Right atrium auricular region (tissue), 2 donors: Measurements from ENCODE around the gene ZNF628. TPM values are rescaled to one million over a fixed set of nuclear protein-coding genes. Genes with fewer than 3 reads are reported as not detected.

ENCODE experiments used
- DNase-seq: peaks from one replicate; pipeline ENCODE4 v3.0.0-alpha.2; 2019; ENCODE audit warnings: low spot score
- H3K27ac ChIP-seq, 2 donors: fragments of 200-600 bp; sonication (generic); 1 replicate in 1 of 2; 2 replicates in 1 of 2; pipeline ENCODE4 v1.5.1; 2016 to 2019
- H3K27me3 ChIP-seq, 2 donors: fragments of 200-600 bp; sonication (generic); one replicate each; pipeline versions ENCODE4 v1.5.1 to v1.6.0; 2017 to 2019
- H3K36me3 ChIP-seq: fragments of 200-600 bp; sonication (generic); one replicate; pipeline ENCODE4 v1.5.1; 2016
- H3K4me1 ChIP-seq, 2 donors: fragments of 200-600 bp; sonication (generic); one replicate each; pipeline versions ENCODE4 v1.5.1 to v1.6.0; 2017 to 2019
- H3K4me3 ChIP-seq, 2 donors: fragments of 200-600 bp; sonication (generic); 1 replicate in 1 of 2; 2 replicates in 1 of 2; pipeline ENCODE4 v1.5.1; 2017 to 2019; ENCODE audit warnings: mild to moderate bottlenecking in 1 of 2, moderate library complexity in 1 of 2
- H3K9me3 ChIP-seq, 2 donors: fragments of 200-600 bp; sonication (generic); one replicate each; pipeline ENCODE4 v1.5.1; 2019
- total RNA-seq, 2 donors: library from RNA; depleted of rRNA; stranded (reverse); fragments of >200 nt; gene quantifications; one replicate each; pipeline ENCODE4 v1.1.0, GENCODE V29; 2016
- TF ChIP-seq, protein P1 (sequence below), 2 donors: fragments of 200-600 bp; sonication (generic); IDR thresholded peaks; one replicate each; pipeline ENCODE4 v1.5.1; 2019; ENCODE audit warnings: antibody characterized with exemption in 2 of 2

ZNF628 gene
- total RNA-seq, 2 donors from 2014 or later = 5.6 to 13.2 TPM

DNA sequence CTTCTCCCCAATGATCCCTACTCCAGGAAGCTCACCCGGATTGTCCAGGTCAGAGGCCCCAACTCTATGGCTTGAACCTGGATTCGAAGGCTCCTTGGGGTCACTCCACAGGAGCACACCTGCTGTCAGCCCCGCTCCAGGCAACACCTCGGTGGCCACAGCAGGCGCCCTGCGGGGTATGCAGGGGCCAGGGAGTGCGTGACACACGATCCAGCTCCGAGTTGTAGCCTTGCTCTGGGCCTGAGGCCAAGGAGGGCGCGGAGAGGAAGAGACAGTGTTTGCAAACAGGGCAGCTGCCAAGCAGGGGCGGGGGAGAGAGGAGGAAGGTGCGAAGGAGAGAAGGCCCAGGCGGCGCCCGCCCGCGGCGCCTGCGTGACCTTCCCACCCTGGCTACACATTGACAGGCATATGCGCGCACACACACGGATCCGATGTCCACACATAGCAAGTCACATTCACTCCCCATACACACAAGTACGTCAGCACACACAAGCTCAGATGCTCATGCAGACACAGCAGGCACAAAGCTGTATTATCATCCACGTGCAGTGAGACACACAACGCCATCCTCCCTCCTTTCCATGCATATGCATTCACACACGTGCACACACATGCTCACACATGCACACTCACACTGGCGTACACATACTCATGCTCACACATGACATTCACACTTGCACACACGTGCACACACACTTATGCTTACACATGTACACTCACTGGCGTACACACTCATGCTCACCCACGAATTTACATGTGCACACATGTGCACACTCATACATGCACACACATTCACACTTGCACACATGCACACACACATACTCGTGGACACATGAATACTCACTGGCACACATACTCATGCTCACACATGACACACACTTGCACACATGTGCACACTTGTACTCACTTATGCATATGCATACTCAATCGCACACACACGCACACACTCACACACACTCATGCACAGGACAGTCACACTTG lies 50.1 kb downstream of the ZNF628 start:
- H3K9me3 ChIP-seq = no peaks in the 10 kb centered on the region
- H3K4me3 ChIP-seq = no peak overlapping the region
- H3K4me1 ChIP-seq = peaks cover 0 to 42% of the 10 kb centered on the region in 2 donors
- H3K27ac ChIP-seq = peak overlapping the region; percentile 75 to 90
- peaks cover 22% of the 10 kb centered on the region for H3K36me3 ChIP-seq
- no peaks in the 10 kb centered on the region for H3K27me3 ChIP-seq
- TF ChIP-seq, protein P1, sequence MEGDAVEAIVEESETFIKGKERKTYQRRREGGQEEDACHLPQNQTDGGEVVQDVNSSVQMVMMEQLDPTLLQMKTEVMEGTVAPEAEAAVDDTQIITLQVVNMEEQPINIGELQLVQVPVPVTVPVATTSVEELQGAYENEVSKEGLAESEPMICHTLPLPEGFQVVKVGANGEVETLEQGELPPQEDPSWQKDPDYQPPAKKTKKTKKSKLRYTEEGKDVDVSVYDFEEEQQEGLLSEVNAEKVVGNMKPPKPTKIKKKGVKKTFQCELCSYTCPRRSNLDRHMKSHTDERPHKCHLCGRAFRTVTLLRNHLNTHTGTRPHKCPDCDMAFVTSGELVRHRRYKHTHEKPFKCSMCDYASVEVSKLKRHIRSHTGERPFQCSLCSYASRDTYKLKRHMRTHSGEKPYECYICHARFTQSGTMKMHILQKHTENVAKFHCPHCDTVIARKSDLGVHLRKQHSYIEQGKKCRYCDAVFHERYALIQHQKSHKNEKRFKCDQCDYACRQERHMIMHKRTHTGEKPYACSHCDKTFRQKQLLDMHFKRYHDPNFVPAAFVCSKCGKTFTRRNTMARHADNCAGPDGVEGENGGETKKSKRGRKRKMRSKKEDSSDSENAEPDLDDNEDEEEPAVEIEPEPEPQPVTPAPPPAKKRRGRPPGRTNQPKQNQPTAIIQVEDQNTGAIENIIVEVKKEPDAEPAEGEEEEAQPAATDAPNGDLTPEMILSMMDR (IDR thresholded peaks at IDR 0.05) = no peak
- peak; percentile 75 for DNase-seq

DNA sequence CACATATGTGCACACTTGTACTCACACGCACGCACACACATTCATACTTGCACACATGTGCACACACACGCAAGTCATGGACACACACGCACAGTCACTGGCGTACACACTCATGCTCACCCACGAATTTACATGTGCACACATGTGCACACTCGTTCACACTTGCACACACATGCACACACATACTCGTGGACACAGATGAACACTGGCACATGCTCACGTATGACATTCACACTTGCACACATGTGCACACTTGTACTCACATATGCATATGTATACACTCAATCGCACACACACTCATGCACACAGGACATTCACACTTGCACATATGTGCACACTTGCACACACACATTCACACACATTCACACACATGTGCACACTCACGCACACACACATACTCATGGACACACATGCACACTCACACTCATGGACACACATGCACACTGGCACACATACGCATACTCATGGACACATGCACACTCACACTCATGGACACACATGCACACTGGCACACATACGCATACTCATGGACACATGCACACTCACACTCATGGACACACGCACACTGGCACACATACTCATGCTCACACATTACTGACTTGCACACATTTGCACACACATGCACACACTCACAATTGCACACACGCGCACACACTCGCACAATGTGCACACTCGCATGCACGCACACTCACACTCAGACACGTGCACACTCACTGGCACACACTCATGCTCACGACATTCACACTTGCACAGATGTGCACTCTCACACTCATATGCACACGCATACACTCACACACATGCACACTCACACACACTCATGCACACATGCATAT lies 51.0 kb downstream of the ZNF628 start:
- TF ChIP-seq, protein P1 (IDR thresholded peaks at IDR 0.05) = no peak
- no peak overlapping the region for H3K27ac ChIP-seq
- H3K9me3 ChIP-seq = no peaks in the 10 kb centered on the region
- peaks cover 0 to 33% of the 10 kb centered on the region in 2 donors for H3K4me1 ChIP-seq
- H3K27me3 ChIP-seq = no peaks in the 10 kb centered on the region
- H3K4me3 ChIP-seq = no peak overlapping the region
- peaks cover 27% of the 10 kb centered on the region for H3K36me3 ChIP-seq
- DNase-seq = no peak

DNA sequence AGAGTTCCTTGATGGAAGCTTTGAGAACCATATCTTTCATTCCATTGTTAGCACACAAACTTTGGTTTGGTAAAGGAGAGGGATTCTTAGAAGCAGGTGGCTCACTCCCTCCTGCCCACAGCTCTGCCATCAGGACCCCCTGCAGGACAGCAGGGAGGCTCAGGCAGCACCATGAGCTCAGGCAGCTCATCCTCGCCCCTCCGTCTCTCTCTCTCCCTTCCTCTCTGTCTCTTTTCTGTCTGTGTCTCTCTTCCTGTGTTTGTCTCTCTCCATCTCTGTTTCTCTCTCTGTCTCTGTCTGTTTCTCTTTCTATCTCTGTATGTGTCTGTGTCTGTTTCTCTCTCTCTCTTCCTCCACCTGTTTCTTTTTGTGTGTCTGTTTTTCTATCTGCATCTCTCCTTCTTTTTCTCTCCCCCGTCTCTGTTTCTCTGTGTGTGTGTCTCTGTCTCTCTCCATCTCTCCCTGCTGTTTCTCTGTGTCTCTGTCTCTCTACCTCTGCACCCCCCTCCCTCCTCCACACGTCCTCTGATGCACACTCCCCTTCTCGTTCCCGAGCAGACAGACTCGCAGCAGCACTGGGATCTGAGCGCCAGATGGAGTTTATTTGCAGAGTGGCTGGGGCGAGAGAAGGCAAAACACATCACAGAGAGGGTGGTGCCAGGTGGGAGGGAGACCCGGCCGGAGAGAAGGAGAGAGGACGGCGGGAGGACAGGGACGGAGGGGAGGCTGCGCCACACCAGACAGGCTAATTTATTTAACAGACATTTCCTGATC lies 51.8 kb downstream of the ZNF628 start:
- Histone ChIP-seq H3K27me3 (no peaks in the 10 kb centered on the region), H3K4me1 (peaks cover 0 to 32% of the 10 kb centered on the region in 2 donors), H3K9me3 (no peaks in the 10 kb centered on the region), H3K4me3 (no peak overlapping the region), H3K27ac (peak overlapping the region; percentile 45 to 63), H3K36me3 (peaks cover 27% of the 10 kb centered on the region)
- no peak for DNase-seq
- TF ChIP-seq, protein P1 (IDR thresholded peaks at IDR 0.05) = no peak

DNA sequence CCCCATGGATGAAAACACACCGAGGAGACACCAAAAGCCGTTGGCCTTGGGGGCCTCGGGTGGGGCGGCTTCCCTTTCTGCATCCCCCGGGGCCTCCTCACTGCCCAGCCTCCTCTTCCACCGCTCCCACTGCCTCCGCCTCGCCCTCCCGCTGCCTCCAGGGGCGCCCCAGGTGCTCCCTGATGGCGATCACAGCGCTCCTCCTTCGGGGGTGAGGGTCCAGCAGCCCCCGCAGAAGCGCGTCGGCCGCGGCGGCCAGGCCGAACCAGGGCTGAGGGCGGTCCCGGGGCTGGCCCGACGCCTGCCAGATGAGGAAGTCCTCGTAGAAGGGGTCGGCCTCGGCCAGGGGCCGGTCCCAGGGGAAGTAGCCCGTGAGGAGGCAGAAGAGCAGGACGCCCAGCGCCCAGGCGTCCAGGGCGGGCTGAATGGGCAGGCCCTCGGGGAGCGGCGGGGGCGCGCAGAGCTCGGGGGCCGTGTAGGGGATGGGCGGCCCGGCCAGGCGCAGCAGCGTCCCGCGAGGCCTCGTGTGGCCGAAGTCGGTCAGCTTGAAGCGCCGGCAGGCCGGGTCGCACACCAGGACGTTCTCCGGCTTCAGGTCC lies 53.3 kb downstream of the ZNF628 start:
- TF ChIP-seq, protein P1 (IDR thresholded peaks at IDR 0.05) = no peak
- Histone ChIP-seq H3K27me3 (no peaks in the 10 kb centered on the region), H3K36me3 (peaks cover 27% of the 10 kb centered on the region), H3K4me3 (no peak overlapping the region), H3K27ac (peak overlapping the region in 1 of 2 donors; percentile 63), H3K9me3 (no peaks in the 10 kb centered on the region), H3K4me1 (peaks cover 0 to 32% of the 10 kb centered on the region in 2 donors)
- no peak for DNase-seq

DNA sequence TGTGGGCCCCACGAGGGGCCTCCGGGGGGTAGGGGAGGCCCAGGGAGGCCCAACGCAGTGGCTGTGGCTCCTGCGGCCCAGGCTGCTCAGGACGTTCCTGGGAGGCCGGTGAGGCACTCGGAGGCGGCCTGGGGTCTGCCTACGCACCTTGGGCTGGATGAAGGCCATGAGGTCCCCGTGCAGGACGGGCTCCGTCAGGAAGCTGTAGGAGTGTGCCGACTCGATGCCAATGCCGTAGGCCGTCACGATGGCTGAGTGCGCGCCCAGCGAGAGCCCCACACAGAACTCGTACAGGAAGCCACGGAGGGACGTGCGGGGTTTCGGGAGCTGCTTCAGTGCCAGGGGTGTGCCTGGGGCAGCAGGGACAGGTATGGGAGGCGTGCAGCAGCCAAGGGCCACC lies 54.6 kb downstream of the ZNF628 start:
- peak overlapping the region in 1 of 2 donors; percentile 39 for H3K27ac ChIP-seq
- H3K4me1 ChIP-seq = peaks cover 0 to 23% of the 10 kb centered on the region in 2 donors
- DNase-seq = no peak
- H3K4me3 ChIP-seq = no peak overlapping the region
- H3K27me3 ChIP-seq = no peaks in the 10 kb centered on the region
- TF ChIP-seq, protein P1 (IDR thresholded peaks at IDR 0.05) = no peak
- H3K36me3 ChIP-seq = peaks cover 27% of the 10 kb centered on the region
- no peaks in the 10 kb centered on the region for H3K9me3 ChIP-seq
